ENCODE data around the gene POLR1D.

DNA sequence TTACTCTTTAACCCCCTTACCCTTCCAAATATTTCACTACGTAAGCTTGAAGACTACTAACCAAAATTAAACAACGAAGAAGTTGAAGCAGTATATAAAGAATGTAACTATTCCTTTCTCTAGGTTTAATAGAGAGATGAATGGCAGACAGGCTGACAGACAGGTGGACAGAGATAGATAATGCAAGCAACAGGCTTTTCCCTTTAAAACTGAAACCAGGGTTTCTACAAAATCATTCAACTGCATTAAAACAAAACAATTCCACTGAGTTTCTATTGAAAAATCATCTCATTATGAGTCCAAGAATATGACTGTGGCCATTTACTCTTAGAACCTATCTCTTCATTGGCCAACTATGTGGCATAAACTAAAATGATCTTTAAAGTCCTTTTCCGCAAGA is 16.6 kb upstream of the POLR1D start:
- no peak for TF ChIP-seq POLR2A (IDR thresholded peaks at IDR 0.05)
- TF ChIP-seq, protein P1, sequence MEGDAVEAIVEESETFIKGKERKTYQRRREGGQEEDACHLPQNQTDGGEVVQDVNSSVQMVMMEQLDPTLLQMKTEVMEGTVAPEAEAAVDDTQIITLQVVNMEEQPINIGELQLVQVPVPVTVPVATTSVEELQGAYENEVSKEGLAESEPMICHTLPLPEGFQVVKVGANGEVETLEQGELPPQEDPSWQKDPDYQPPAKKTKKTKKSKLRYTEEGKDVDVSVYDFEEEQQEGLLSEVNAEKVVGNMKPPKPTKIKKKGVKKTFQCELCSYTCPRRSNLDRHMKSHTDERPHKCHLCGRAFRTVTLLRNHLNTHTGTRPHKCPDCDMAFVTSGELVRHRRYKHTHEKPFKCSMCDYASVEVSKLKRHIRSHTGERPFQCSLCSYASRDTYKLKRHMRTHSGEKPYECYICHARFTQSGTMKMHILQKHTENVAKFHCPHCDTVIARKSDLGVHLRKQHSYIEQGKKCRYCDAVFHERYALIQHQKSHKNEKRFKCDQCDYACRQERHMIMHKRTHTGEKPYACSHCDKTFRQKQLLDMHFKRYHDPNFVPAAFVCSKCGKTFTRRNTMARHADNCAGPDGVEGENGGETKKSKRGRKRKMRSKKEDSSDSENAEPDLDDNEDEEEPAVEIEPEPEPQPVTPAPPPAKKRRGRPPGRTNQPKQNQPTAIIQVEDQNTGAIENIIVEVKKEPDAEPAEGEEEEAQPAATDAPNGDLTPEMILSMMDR (IDR thresholded peaks at IDR 0.05): no peak

Data from prostate gland (tissue), 2 donors.